Right lobe of liver (tissue), 4 donors: ENCODE results near the gene JADE3.

Experiments used
- POLR2A ChIP-seq: fragments of 450-650 bp; IDR thresholded peaks from one replicate; pipeline ENCODE4 v1.6.1; 2017; ENCODE audit warnings: antibody characterized with exemption, mild to moderate bottlenecking
- TF ChIP-seq, protein P1 (sequence below), 4 donors: fragments of 200-600 bp in 3 of 4; fragments of 450-650 bp in 1 of 4; IDR thresholded peaks; one replicate each; pipeline versions ENCODE4 v1.5.1 to v1.8.0; 2016 to 2022; ENCODE audit warnings: antibody characterized with exemption in 4 of 4, mild to moderate bottlenecking in 2 of 4
- donor health status: DM: no; HTN: no; CAD: no.
- donor health status: DM: no; HTN: no; CAD: no.
- donor health status: DM: no; HTN: yes; CAD: no.

GRCh38 chrX:46882266-46882665 is 30.0 kb upstream of the JADE3 start:
- no peak for TF ChIP-seq POLR2A
- TF ChIP-seq, protein P1, sequence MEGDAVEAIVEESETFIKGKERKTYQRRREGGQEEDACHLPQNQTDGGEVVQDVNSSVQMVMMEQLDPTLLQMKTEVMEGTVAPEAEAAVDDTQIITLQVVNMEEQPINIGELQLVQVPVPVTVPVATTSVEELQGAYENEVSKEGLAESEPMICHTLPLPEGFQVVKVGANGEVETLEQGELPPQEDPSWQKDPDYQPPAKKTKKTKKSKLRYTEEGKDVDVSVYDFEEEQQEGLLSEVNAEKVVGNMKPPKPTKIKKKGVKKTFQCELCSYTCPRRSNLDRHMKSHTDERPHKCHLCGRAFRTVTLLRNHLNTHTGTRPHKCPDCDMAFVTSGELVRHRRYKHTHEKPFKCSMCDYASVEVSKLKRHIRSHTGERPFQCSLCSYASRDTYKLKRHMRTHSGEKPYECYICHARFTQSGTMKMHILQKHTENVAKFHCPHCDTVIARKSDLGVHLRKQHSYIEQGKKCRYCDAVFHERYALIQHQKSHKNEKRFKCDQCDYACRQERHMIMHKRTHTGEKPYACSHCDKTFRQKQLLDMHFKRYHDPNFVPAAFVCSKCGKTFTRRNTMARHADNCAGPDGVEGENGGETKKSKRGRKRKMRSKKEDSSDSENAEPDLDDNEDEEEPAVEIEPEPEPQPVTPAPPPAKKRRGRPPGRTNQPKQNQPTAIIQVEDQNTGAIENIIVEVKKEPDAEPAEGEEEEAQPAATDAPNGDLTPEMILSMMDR (IDR thresholded peaks at IDR 0.05), result no peak
